IPS-11a (cell line): Measurements from ENCODE around the gene KIFAP3.
"Not testable (repeated sequence)": the region's sequence is repeated elsewhere in the genome, so short reads cannot be mapped to it uniquely, and the experiment has no call there.

Experiments used
- H3K4me3 ChIP-seq: one replicate; pipeline ENCODE4 v1.5.1; 2013; ENCODE audit warnings: low read depth, low read length, control low read depth

KIFAP3 gene

GRCh38 chr1:169925505-169926482 is 148.7 kb downstream of the KIFAP3 start:
- H3K4me3 ChIP-seq: no peak overlapping the region

GRCh38 chr1:169924829-169925228 is 149.7 kb downstream of the KIFAP3 start:
- H3K4me3 ChIP-seq: no peak overlapping the region

- no peak overlapping the region for H3K4me3 ChIP-seq
These were observed 150.4 kb downstream of the KIFAP3 start for GRCh38 chr1:169924063-169924462.

GRCh38 chr1:169921080-169921479 is 153.4 kb downstream of the KIFAP3 start:
- no peak overlapping the region for H3K4me3 ChIP-seq

- H3K4me3 ChIP-seq: no peak overlapping the region
These were observed 155.6 kb downstream of the KIFAP3 start for GRCh38 chr1:169918927-169919326.

- not testable (repeated sequence) for H3K4me3 ChIP-seq
These were observed 156.3 kb downstream of the KIFAP3 start for GRCh38 chr1:169918220-169918619.

- H3K4me3 ChIP-seq: no peak overlapping the region
These were observed 159.3 kb downstream of the KIFAP3 start for GRCh38 chr1:169915150-169915549.

GRCh38 chr1:169914531-169914930 is 160.0 kb downstream of the KIFAP3 start:
- H3K4me3 ChIP-seq: no peak overlapping the region

- H3K4me3 ChIP-seq: no peak overlapping the region
These were observed 165.0 kb downstream of the KIFAP3 start for GRCh38 chr1:169909499-169909898.

GRCh38 chr1:169906938-169907337 is 167.6 kb downstream of the KIFAP3 start:
- H3K4me3 ChIP-seq: no peak overlapping the region

GRCh38 chr1:169904834-169905233 is 169.7 kb downstream of the KIFAP3 start:
- H3K4me3 ChIP-seq: no peak overlapping the region

GRCh38 chr1:169902751-169903150 is 171.7 kb downstream of the KIFAP3 start:
- no peak overlapping the region for H3K4me3 ChIP-seq

- no peak overlapping the region for H3K4me3 ChIP-seq
These were observed 173.4 kb downstream of the KIFAP3 start for GRCh38 chr1:169901115-169901514.

- H3K4me3 ChIP-seq: no peak overlapping the region
These were observed 173.9 kb downstream of the KIFAP3 start for GRCh38 chr1:169900571-169900970.

GRCh38 chr1:169899519-169900217 is 174.8 kb downstream of the KIFAP3 start:
- H3K4me3 ChIP-seq: no peak overlapping the region

GRCh38 chr1:169896013-169896412 is 178.5 kb downstream of the KIFAP3 start:
- no peak overlapping the region for H3K4me3 ChIP-seq

- H3K4me3 ChIP-seq: no peak overlapping the region
These were observed 179.9 kb downstream of the KIFAP3 start for GRCh38 chr1:169894424-169895145.

GRCh38 chr1:169893645-169894423 is 180.7 kb downstream of the KIFAP3 start, which contains the start of gene SCYL3:
Gene SCYL3 (minus strand): TSS chr1:169893896. CDS start chr1:169888840, 5,056 bp downstream.
- peak within 1 kb of the TSS; percentile 75 for H3K4me3 ChIP-seq

- peak overlapping the region; percentile 75 for H3K4me3 ChIP-seq
These were observed 181.4 kb downstream of the KIFAP3 start for GRCh38 chr1:169892927-169893644.
